Fibroblast of villous mesenchyme (primary cell): Measurements from ENCODE around the gene ITPKC. TPM values are rescaled to one million over a fixed set of nuclear protein-coding genes. Genes with fewer than 3 reads are reported as not detected.

Experiments
- DNase-seq: peaks from one replicate; pipeline ENCODE4 v3.0.0-alpha.2; 2010; ENCODE audit warnings: low read depth
- H3K4me3 ChIP-seq: 2 replicates; pipeline ENCODE4 v1.5.1; 2011; ENCODE audit warnings: low read depth, mild to moderate bottlenecking, low read length
- CTCF ChIP-seq: IDR thresholded peaks from 2 replicates; pipeline ENCODE4 v1.5.1; 2012; ENCODE audit warnings: low read depth, mild to moderate bottlenecking, low read length; ENCODE audit not compliant: insufficient read depth
- total RNA-seq: library from RNA; depleted of rRNA; stranded (reverse); fragments of >200 nt; gene quantifications from 2 replicates; pipeline ENCODE4 v1.2.3, GENCODE V29; 2012

Gene ITPKC
- total RNA-seq, 1 donor = 16.8 TPM

DNA sequence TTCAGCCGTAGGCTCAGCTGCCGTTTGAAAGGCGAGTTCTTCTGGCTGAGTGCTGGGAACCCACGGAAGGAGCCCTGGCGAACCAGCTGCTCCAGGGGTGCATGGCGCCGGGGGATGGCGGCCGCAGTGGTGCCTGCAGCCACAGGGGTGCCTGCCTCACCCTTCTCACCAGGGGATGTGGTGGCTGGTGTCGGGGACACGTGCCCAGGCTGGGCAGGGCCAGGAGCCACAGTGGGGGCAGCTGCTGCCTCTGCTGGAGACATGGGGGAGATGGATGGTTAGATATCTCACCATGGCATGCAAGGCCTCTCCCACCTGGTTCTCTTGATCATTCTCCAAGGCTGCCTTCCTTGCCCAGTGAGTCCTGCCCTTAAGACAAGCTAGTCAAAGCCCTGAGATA, 43.5 kb upstream of the ITPKC start:
- DNase-seq = no peak
- no peak for TF ChIP-seq CTCF
- no peak overlapping the region for H3K4me3 ChIP-seq

DNA sequence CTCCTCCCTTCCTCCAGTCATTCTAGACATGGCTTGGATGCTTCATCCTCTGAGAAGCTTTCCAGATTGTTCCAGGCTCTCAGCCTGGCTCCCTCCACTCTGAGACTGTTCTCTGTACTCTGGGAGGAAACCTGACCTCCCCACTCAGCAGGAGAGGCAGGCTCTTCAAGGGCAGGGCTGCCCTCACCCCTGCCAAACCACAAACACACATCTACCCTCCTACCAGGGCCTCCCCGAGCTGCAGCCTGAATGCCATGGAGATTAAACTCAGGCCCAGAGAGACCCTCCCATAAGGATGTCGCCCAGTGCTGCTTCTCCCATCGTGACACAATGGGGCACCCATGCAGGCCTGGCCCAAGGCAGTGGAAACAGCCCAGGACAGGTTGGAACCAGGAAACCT, 42.6 kb upstream of the ITPKC start:
- TF ChIP-seq CTCF = no peak
- no peak overlapping the region for H3K4me3 ChIP-seq
- DNase-seq = no peak

- no peak overlapping the region for H3K4me3 ChIP-seq
- no peak for DNase-seq
- no peak for TF ChIP-seq CTCF
These were observed 39.8 kb upstream of the ITPKC start for GRCh38 chr19:40677156-40677555.

DNA sequence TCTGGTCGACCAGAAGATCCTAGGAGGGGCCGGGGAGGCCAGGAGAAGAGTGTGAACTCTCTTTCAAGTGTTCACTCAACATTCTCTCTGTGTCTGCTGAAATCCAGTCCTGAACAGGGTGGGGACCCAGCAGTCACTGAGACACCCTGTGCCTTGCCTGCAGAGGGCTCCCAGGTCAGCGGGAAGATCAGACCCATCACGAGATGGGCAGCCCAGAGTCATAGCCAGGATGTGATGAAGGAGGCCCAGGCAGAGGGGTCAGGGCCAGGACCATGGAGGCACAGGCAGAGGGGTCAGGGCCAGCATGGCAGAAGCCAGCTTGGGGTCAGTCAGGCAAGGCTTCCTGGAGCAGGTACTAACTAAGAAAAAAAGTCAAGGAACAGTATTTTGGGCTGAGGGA, 35.9 kb upstream of the ITPKC start:
- DNase-seq = no peak
- no peak overlapping the region for H3K4me3 ChIP-seq
- no peak for TF ChIP-seq CTCF

GRCh38 chr19:40682431-40682964, 34.4 kb upstream of the ITPKC start:
- DNase-seq = no peak
- TF ChIP-seq CTCF = no peak
- H3K4me3 ChIP-seq = no peak overlapping the region

DNA sequence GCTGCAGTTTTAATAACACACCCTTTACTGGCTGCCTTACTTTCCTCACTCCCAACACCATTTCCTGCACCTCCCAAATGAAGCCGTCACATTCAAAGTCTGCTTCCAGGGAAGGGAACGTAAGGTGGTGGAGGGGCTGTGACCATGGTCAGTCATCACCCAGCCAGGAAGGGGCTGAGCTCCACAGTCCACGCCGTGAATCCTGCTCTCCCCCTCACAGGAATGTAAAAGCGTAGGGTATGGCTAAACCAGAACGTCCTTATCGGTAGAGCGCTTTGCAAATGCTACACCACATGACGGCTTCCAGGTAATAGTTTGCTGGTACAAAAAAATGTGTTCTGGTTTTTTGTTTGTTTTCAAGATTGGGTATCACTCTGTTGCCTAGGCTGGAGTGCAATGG, 33.5 kb upstream of the ITPKC start:
- TF ChIP-seq CTCF = no peak
- DNase-seq = no peak
- H3K4me3 ChIP-seq = no peak overlapping the region

- no peak overlapping the region for H3K4me3 ChIP-seq
- DNase-seq = no peak
- TF ChIP-seq CTCF = no peak
These were observed 32.6 kb upstream of the ITPKC start for GRCh38 chr19:40684280-40684679.
